ENCODE results near the gene KIF20B. TPM values are rescaled to one million over a fixed set of nuclear protein-coding genes. Genes with fewer than 3 reads are reported as not detected.

Gene KIF20B
- total RNA-seq, 1 donor from 2014 or later, result 2.1 TPM

GRCh38 chr10:89692416-89692815 lies 9.0 kb upstream of the KIF20B start:
- Histone ChIP-seq H3K4me3 (ENCODE audit: low read depth, low read length) (no peak overlapping the region), H3K27me3 (ENCODE audit: control insufficient read depth, insufficient read depth, low read length) (no peaks in the 10 kb centered on the region), H3K36me3 (ENCODE audit: control insufficient read depth, insufficient read depth, low read length) (no peaks in the 10 kb centered on the region)
- FAIRE-seq, result no peak
- TF ChIP-seq, protein P1, sequence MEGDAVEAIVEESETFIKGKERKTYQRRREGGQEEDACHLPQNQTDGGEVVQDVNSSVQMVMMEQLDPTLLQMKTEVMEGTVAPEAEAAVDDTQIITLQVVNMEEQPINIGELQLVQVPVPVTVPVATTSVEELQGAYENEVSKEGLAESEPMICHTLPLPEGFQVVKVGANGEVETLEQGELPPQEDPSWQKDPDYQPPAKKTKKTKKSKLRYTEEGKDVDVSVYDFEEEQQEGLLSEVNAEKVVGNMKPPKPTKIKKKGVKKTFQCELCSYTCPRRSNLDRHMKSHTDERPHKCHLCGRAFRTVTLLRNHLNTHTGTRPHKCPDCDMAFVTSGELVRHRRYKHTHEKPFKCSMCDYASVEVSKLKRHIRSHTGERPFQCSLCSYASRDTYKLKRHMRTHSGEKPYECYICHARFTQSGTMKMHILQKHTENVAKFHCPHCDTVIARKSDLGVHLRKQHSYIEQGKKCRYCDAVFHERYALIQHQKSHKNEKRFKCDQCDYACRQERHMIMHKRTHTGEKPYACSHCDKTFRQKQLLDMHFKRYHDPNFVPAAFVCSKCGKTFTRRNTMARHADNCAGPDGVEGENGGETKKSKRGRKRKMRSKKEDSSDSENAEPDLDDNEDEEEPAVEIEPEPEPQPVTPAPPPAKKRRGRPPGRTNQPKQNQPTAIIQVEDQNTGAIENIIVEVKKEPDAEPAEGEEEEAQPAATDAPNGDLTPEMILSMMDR (IDR thresholded peaks at IDR 0.05; ENCODE audit: insufficient read depth, low read length, severe bottlenecking), result no peak
- DNase-seq (ENCODE audit: low read depth), result no peak

DNA sequence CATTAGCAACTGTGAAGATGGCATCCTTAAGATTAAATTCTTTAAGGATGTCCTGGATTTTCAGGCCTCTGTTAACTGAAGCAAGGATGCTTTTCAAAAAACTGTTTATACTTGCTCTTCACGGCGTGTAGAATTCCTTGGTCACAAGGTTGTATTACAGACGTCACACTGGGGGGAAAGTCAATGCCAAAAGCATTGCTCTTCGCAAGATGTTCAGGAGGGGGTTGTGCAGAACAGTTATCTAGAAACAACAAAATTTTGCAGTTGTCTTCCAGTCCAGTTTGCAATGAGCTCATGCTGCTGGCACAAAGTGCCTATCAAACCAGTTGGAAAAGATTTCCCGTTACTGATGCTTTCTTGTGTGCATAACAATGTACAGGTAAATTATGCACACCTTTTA lies 8.2 kb upstream of the KIF20B start:
- TF ChIP-seq, protein P1 (IDR thresholded peaks at IDR 0.05; ENCODE audit: insufficient read depth, low read length, severe bottlenecking), result no peak
- H3K4me3 ChIP-seq (ENCODE audit: low read depth, low read length), result no peak overlapping the region
- no peak for DNase-seq (ENCODE audit: low read depth)
- no peaks in the 10 kb centered on the region for H3K36me3 ChIP-seq (ENCODE audit: control insufficient read depth, insufficient read depth, low read length)
- H3K27me3 ChIP-seq (ENCODE audit: control insufficient read depth, insufficient read depth, low read length), result no peaks in the 10 kb centered on the region
- FAIRE-seq, result no peak

- FAIRE-seq (no peak), DNase-seq (ENCODE audit: low read depth) (peak; percentile 9)
- TF ChIP-seq, protein P1 (IDR thresholded peaks at IDR 0.05; ENCODE audit: insufficient read depth, low read length, severe bottlenecking), result no peak
- H3K27me3 ChIP-seq (ENCODE audit: control insufficient read depth, insufficient read depth, low read length), result no peaks in the 10 kb centered on the region
- no peak overlapping the region for H3K4me3 ChIP-seq (ENCODE audit: low read depth, low read length)
- H3K36me3 ChIP-seq (ENCODE audit: control insufficient read depth, insufficient read depth, low read length), result no peaks in the 10 kb centered on the region
Measured at GRCh38 chr10:89695307-89695706, 6.1 kb upstream of the KIF20B start.

- no peak for FAIRE-seq
- TF ChIP-seq, protein P1 (IDR thresholded peaks at IDR 0.05; ENCODE audit: insufficient read depth, low read length, severe bottlenecking), result no peak
- no peaks in the 10 kb centered on the region for H3K36me3 ChIP-seq (ENCODE audit: control insufficient read depth, insufficient read depth, low read length)
Measured at GRCh38 chr10:89697946-89698345, 3.4 kb upstream of the KIF20B start.

GRCh38 chr10:89699581-89700064 lies 1.8 kb upstream of the KIF20B start:
- DNase-seq (ENCODE audit: low read depth), result no peak
- TF ChIP-seq, protein P1 (IDR thresholded peaks at IDR 0.05; ENCODE audit: insufficient read depth, low read length, severe bottlenecking), result no peak
- H3K4me3 ChIP-seq (ENCODE audit: low read depth, low read length), result no peak overlapping the region
- H3K36me3 ChIP-seq (ENCODE audit: control insufficient read depth, insufficient read depth, low read length), result no peaks in the 10 kb centered on the region
- no peak for FAIRE-seq
- no peaks in the 10 kb centered on the region for H3K27me3 ChIP-seq (ENCODE audit: control insufficient read depth, insufficient read depth, low read length)

More at GRCh38 chr10:89697946-89698345, 3.4 kb upstream of the KIF20B start:
- Histone ChIP-seq H3K4me3 (ENCODE audit: low read depth, low read length) (no peak overlapping the region), H3K27me3 (ENCODE audit: control insufficient read depth, insufficient read depth, low read length) (no peaks in the 10 kb centered on the region)
- no peak for DNase-seq (ENCODE audit: low read depth)

DNA sequence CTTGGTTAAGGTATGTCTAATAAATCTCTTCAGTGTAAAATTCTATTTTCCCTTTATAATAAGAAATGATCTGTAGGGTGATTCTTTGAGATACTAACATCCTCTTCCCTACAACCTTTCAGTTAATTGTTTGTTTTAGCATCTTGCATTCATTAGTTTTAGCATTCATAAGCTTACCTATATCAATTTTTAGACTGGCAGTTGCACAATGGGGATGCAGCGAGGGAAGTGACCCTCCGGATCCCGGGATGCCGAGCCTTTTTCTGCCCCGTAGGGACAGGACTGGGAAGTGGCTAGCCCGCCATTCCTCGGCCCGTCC lies 508 bp upstream of the KIF20B start:
- no peak for DNase-seq (ENCODE audit: low read depth)
- TF ChIP-seq, protein P1 (IDR thresholded peaks at IDR 0.05; ENCODE audit: insufficient read depth, low read length, severe bottlenecking), result no peak
- Histone ChIP-seq H3K4me3 (ENCODE audit: low read depth, low read length) (peak overlapping the region; percentile 77), H3K27me3 (ENCODE audit: control insufficient read depth, insufficient read depth, low read length) (no peaks in the 10 kb centered on the region), H3K36me3 (ENCODE audit: control insufficient read depth, insufficient read depth, low read length) (no peaks in the 10 kb centered on the region)
- no peak for FAIRE-seq
